HepG2 (cell line): Measurements from ENCODE around the gene GMEB2. TPM values are rescaled to one million over a fixed set of nuclear protein-coding genes. Genes with fewer than 3 reads are reported as not detected.

ENCODE experiments used
- ATF3 ChIP-seq: sonication (generic); formaldehyde crosslinking; IDR thresholded peaks from 2 replicates; pipeline ENCODE4 v1.4.0; 2020; ENCODE audit warnings: missing genetic modification reagents
- ATF6 ChIP-seq: sonication (generic); formaldehyde crosslinking; conservative IDR thresholded peaks from 2 replicates; pipeline ENCODE4 v1.4.0; 2020; ENCODE audit warnings: missing genetic modification reagents
- BRF2 ChIP-seq: sonication (generic); formaldehyde crosslinking; IDR thresholded peaks from 2 replicates; pipeline ENCODE4 v1.8.1; 2022; ENCODE audit warnings: mild to moderate bottlenecking, missing genetic modification reagents
- CENPBD1 ChIP-seq: sonication (generic); formaldehyde crosslinking; IDR thresholded peaks from 2 replicates; pipeline ENCODE4 v1.8.0; 2022; ENCODE audit warnings: missing genetic modification reagents, low read depth, mild to moderate bottlenecking, borderline replicate concordance
- ELF3 ChIP-seq: IDR thresholded peaks from 2 replicates; pipeline ENCODE4 v1.6.1; 2016; ENCODE audit warnings: missing genetic modification reagents, missing compliant biosample characterization
- HMGA1 ChIP-seq: sonication (generic); formaldehyde crosslinking; conservative IDR thresholded peaks from 2 replicates; pipeline ENCODE4 v1.4.0; 2020; ENCODE audit warnings: missing genetic modification reagents
- HNF4G ChIP-seq, 2 experiments: sonication (generic) in 1 of 2; formaldehyde crosslinking in 1 of 2; IDR thresholded peaks; 2 replicates each; pipeline versions ENCODE4 v1.4.0 to v1.6.1; 2011 to 2020; ENCODE audit warnings: borderline replicate concordance in 2 of 2, low read depth in 2 of 2, mild to moderate bottlenecking in 2 of 2, low read length in 1 of 2, missing genetic modification reagents in 1 of 2, moderate library complexity in 1 of 2
- IKZF1 ChIP-seq: fragments of 450-650 bp; IDR thresholded peaks from 2 replicates; pipeline ENCODE4 v1.7.1; 2016
- IKZF4 ChIP-seq: sonication (generic); formaldehyde crosslinking; IDR thresholded peaks from 2 replicates; pipeline ENCODE4 v1.5.1; 2020; ENCODE audit warnings: borderline replicate concordance, mild to moderate bottlenecking, low read depth, missing genetic modification reagents; ENCODE audit errors: not compliant biosample characterization
- RARA ChIP-seq: IDR thresholded peaks from 2 replicates; pipeline ENCODE4 v1.6.1; 2016; ENCODE audit warnings: missing genetic modification reagents, missing compliant biosample characterization
- REPIN1 ChIP-seq: sonication (generic); formaldehyde crosslinking; IDR thresholded peaks from 2 replicates; pipeline ENCODE4 v1.8.0; 2022; ENCODE audit warnings: missing genetic modification reagents, low read depth, mild to moderate bottlenecking, borderline replicate concordance
- TFE3 ChIP-seq: IDR thresholded peaks from 2 replicates; pipeline ENCODE4 v1.6.1; 2016
- THAP11 ChIP-seq: IDR thresholded peaks from 2 replicates; pipeline ENCODE4 v1.6.1; 2016; ENCODE audit warnings: missing biosample characterization, missing genetic modification reagents
- THAP8 ChIP-seq: sonication (generic); formaldehyde crosslinking; IDR thresholded peaks from 2 replicates; pipeline ENCODE4 v1.5.1; 2020; ENCODE audit warnings: missing genetic modification reagents, mild to moderate bottlenecking, borderline replicate concordance
- YEATS2 ChIP-seq: sonication (generic); formaldehyde crosslinking; IDR thresholded peaks from 2 replicates; pipeline ENCODE4 v1.4.0; 2020; ENCODE audit warnings: missing genetic modification reagents, borderline replicate concordance
- ZNF180 ChIP-seq: sonication (generic); formaldehyde crosslinking; IDR thresholded peaks from 2 replicates; pipeline ENCODE4 v1.4.0; 2020; ENCODE audit warnings: low read depth, missing genetic modification reagents, borderline replicate concordance
- ZNF224 ChIP-seq: sonication (generic); formaldehyde crosslinking; IDR thresholded peaks from 2 replicates; pipeline ENCODE4 v1.5.0; 2020; ENCODE audit warnings: mild to moderate bottlenecking, missing genetic modification reagents
- ZNF230 ChIP-seq: sonication (generic); formaldehyde crosslinking; IDR thresholded peaks from 2 replicates; pipeline ENCODE4 v1.4.0; 2020; ENCODE audit warnings: mild to moderate bottlenecking, missing genetic modification reagents
- ZNF329 ChIP-seq: sonication (generic); formaldehyde crosslinking; IDR thresholded peaks from 2 replicates; pipeline ENCODE4 v1.9.0; 2021; ENCODE audit warnings: low read depth, mild to moderate bottlenecking, missing genetic modification reagents
- ZNF564 ChIP-seq: sonication (generic); formaldehyde crosslinking; IDR thresholded peaks from 2 replicates; pipeline ENCODE4 v1.8.1; 2023; ENCODE audit warnings: mild to moderate bottlenecking, missing genetic modification reagents
- ZNF577 ChIP-seq: sonication (generic); formaldehyde crosslinking; IDR thresholded peaks from 2 replicates; pipeline ENCODE4 v1.4.0; 2020; ENCODE audit warnings: mild to moderate bottlenecking, low read depth, missing genetic modification reagents, borderline replicate concordance
- ZNF709 ChIP-seq: sonication (generic); formaldehyde crosslinking; IDR thresholded peaks from 2 replicates; pipeline ENCODE4 v1.5.0; 2020; ENCODE audit warnings: mild to moderate bottlenecking, missing genetic modification reagents
- ZNF816 ChIP-seq: sonication (generic); formaldehyde crosslinking; IDR thresholded peaks from 2 replicates; pipeline ENCODE4 v1.8.0; 2022; ENCODE audit warnings: missing genetic modification reagents, mild to moderate bottlenecking, borderline replicate concordance
- polyA plus RNA-seq, 8 experiments: library from polyadenylated mRNA; depleted of rRNA in 3 of 8; stranded (reverse) in 7 of 8; unstranded in 1 of 8; fragments of >200 nt; fragmentation: Illumina TruSeq in 4 of 8; extraction: Trizol in 4 of 8; gene quantifications; 2 replicates each; pipeline versions ENCODE4 v1.2.1 to v1.2.3, GENCODE V29; 2011 to 2016; ENCODE audit warnings: low read depth in 4 of 8, missing spikeins in 1 of 8, mixed read lengths in 1 of 8; ENCODE audit not compliant: insufficient read depth in 1 of 8
- total RNA-seq, 5 experiments: library from RNA; depleted of rRNA; stranded (reverse); fragments of >200 nt; fragmentation: Illumina TruSeq; extraction: Trizol; gene quantifications; 2 replicates each; pipeline ENCODE4 v1.2.3, GENCODE V29; 2016; ENCODE audit warnings: low read depth in 1 of 5

Gene GMEB2
- total and polyA plus RNA-seq, 2 of the 13 experiments (the other 11 are each of a cell fraction or from before 2014, with no cell fraction given): 10.6 to 12.4 TPM

- TF ChIP-seq IKZF4 (CRISPR knock-in tag): no peak
- TF ChIP-seq ZNF224 (CRISPR knock-in tag): no peak
- no peak for TF ChIP-seq YEATS2 (CRISPR knock-in tag)
- no peak for TF ChIP-seq ATF3 (CRISPR knock-in tag)
- TF ChIP-seq ZNF564 (CRISPR knock-in tag): no peak
- TF ChIP-seq THAP11 (CRISPR knock-in tag): peak; percentile 30; the same call in 1 of the 2 replicates
- TF ChIP-seq TFE3 (CRISPR knock-in tag): no peak
- TF ChIP-seq REPIN1 (CRISPR knock-in tag): no peak; the same call in 1 of the 2 replicates
- no peak for TF ChIP-seq HMGA1 (CRISPR knock-in tag)
- peak; percentile 7; the same call in 1 of the 2 replicates for TF ChIP-seq ZNF230 (CRISPR knock-in tag)
- 0 out of 2 replicates have a peak, but pooled peaks have one; percentile 35 for TF ChIP-seq ZNF709 (CRISPR knock-in tag)
- no peak for TF ChIP-seq ATF6 (CRISPR knock-in tag)
- no peak for TF ChIP-seq IKZF1
- no peak for TF ChIP-seq CENPBD1
- no peak for TF ChIP-seq ZNF577
- TF ChIP-seq ZNF816 (CRISPR knock-in tag): no peak
- TF ChIP-seq RARA: no peak
- TF ChIP-seq THAP8 (CRISPR knock-in tag): no peak; the same call in 1 of the 2 replicates
- peak; percentile 70 for TF ChIP-seq HNF4G (IDR thresholded peaks at IDR 0.05; ENCODE audit: borderline replicate concordance, low read depth, low read length)
- TF ChIP-seq HNF4G (CRISPR knock-in tag; IDR thresholded peaks at IDR 0.05; ENCODE audit: borderline replicate concordance, low read depth): peak; percentile 24; the same call in 1 of the 2 replicates
- TF ChIP-seq BRF2 (CRISPR knock-in tag): peak; percentile 4; the same call in 1 of the 2 replicates
- peak; percentile 46; the same call in 1 of the 2 replicates for TF ChIP-seq ELF3 (CRISPR knock-in tag)
- no peak for TF ChIP-seq ZNF329 (CRISPR knock-in tag)
- TF ChIP-seq ZNF180 (CRISPR knock-in tag): no peak
These were observed 25.5 kb upstream of the GMEB2 start (continued) for GRCh38 chr20:63652192-63652980.
